ENCODE data around the gene CHMP2A.

The CHMP2A gene

DNA sequence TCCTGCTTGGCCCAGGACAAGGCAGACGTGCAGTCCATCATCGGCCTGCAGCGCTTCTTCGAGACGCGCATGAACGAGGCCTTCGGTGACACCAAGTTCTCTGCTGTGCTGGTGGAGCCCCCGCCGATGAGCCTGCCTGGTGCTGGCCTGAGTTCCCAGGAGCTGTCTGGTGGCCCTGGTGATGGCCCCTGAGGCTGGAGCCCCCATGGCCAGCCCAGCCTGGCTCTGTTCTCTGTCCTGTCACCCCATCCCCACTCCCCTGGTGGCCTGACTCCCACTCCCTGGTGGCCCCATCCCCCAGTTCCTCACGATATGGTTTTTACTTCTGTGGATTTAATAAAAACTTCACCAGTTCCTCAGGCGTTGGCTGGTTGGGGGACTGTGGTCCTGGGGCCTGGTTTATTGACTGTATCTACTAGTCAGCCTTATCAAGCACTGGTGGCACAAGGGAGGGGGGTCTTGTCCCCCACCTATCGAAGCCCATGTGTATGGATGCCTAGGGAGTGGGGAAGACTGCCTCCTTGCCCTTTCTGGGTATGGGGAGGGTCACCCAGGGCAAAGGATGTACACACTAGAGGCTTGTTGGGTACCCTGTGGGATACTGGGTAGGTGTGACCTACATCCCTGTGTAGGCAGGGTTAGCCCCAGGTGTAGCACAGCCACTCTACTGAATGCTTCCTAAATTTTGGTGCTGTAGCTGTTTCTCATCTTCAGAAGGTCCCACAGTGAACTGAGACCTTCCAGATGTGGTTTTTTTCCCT is 4.4 kb downstream of the CHMP2A start:
- TF ChIP-seq, protein P1, sequence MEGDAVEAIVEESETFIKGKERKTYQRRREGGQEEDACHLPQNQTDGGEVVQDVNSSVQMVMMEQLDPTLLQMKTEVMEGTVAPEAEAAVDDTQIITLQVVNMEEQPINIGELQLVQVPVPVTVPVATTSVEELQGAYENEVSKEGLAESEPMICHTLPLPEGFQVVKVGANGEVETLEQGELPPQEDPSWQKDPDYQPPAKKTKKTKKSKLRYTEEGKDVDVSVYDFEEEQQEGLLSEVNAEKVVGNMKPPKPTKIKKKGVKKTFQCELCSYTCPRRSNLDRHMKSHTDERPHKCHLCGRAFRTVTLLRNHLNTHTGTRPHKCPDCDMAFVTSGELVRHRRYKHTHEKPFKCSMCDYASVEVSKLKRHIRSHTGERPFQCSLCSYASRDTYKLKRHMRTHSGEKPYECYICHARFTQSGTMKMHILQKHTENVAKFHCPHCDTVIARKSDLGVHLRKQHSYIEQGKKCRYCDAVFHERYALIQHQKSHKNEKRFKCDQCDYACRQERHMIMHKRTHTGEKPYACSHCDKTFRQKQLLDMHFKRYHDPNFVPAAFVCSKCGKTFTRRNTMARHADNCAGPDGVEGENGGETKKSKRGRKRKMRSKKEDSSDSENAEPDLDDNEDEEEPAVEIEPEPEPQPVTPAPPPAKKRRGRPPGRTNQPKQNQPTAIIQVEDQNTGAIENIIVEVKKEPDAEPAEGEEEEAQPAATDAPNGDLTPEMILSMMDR (conservative IDR thresholded peaks at IDR 0.05) = no peak
- no peak overlapping the region for H3K27ac ChIP-seq

DNA sequence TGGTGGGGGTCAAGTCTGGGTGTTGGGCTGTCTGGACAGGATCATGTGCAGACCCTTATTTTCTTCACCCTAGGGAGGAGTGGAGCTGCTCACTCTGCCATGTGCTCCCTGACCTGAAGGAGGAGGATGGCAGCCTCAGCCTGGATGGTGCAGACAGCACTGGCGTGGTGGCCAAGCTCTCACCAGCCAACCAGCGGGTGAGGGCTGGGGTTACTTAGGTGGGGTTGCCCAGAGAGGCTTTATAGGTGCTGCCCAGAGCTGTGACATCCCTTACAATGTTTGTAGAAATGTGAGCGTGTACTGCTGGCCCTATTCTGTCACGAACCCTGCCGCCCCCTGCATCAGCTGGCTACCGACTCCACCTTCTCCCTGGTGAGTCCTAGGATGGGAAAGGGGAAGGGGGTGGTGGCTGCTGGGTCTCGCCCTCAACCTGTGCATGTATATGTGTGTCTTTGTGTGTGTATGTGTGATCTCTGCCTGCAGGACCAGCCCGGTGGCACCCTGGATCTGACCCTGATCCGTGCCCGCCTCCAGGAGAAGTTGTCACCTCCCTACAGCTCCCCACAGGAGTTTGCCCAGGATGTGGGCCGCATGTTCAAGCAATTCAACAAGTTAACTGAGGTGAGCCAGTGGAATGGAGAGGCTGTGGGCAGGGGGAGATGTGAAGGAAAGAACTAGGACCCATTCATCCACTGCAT is 5.1 kb downstream of the CHMP2A start:
- 0 out of 2 replicates have a peak overlapping the region, but pooled peaks have one; percentile 11 for H3K27ac ChIP-seq
- TF ChIP-seq, protein P1 (conservative IDR thresholded peaks at IDR 0.05) = no peak

DNA sequence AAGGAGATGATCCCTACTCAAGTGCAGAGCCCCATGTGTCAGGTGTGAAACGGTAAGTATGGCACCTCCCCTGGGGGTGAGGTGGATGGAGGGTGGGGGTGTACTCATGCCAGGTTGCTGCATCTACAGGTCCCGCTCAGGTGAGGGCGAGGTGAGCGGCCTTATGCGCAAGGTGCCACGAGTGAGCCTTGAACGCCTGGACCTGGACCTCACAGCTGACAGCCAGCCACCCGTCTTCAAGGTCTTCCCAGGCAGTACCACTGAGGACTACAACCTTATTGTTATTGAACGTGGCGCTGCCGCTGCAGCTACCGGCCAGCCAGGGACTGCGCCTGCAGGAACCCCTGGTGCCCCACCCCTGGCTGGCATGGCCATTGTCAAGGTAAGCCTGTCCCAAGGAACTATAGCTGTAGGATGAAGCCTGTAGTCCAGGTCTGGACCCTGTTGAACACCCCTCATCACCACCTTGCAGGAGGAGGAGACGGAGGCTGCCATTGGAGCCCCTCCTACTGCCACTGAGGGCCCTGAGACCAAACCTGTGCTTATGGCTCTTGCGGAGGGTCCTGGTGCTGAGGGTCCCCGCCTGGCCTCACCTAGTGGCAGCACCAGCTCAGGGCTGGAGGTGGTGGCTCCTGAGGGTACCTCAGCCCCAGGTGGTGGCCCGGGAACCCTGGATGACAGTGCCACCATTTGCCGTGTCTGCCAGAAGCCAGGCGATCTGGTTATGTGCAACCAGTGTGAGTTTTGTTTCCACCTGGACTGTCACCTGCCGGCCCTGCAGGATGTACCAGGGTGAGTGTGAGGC is 5.8 kb downstream of the CHMP2A start:
- H3K27ac ChIP-seq = 0 out of 2 replicates have a peak overlapping the region, but pooled peaks have one; percentile 11
- TF ChIP-seq, protein P1 (conservative IDR thresholded peaks at IDR 0.05) = no peak

DNA sequence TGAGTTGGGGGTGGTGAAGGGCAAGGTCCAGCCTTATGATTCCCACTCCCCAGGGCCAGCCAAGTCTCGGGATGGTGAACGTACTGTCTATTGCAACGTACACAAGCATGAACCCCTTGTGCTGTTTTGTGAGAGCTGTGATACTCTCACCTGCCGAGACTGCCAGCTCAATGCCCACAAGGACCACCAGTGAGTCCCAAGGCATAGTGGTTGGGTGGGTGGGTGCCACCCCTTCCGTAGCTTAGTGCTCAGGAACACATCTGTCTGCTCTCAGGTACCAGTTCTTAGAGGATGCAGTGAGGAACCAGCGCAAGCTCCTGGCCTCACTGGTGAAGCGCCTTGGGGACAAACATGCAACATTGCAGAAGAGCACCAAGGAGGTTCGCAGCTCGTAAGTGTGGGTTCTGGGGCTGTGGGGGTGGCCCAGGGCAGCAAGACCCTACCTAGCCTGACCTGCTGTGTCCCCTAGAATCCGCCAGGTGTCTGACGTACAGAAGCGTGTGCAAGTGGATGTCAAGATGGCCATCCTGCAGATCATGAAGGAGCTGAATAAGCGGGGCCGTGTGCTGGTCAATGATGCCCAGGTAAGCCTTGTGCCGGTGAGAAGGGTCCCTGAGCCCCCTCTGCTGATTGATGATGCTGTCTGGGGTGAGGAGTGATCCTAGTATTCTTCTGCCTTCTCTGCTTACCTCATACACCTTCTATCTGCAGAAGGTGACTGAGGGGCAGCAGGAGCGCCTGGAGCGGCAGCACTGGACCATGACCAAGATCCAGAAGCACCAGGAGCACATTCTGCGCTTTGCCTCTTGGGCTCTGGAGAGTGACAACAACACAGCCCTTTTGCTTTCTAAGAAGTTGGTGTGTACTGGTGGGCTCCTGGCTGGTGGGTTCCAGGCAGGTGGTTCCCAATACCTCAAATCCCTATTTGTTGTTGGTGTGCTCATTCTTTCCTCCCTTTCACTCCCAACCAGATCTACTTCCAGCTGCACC is 7.3 kb downstream of the CHMP2A start:
- H3K27ac ChIP-seq = peak overlapping the region; percentile 95; the same call in 1 of the 2 replicates
- TF ChIP-seq, protein P1 (conservative IDR thresholded peaks at IDR 0.05) = no peak

DNA sequence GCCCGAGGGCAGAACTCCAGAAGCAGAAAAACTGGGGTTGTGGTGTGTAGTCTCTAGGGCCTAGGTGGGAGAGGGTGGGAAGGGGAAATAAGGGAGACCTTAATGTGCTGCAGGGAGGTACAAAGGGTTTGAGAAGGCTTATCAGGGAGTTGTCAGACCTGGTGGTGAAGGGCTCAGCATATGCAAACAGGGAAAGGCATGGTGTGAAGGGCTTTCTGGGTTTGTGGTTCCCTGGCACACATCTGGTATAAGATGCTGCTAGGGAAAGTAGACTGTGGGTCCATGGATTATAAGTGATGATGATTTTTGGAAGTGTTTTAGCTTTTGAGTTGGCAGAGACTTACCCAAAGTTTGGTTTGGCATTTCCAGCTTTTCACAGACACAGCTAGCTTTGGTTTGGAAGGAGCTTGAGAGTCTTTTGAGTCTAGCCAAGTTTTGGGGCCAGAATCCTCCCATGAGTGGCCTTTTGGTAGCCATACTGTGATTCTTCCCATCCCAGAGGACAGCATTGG is 8.8 kb downstream of the CHMP2A start:
- H3K27ac ChIP-seq = peak overlapping the region; percentile 95; the same call in 1 of the 2 replicates
- TF ChIP-seq, protein P1 (conservative IDR thresholded peaks at IDR 0.05) = no peak

DNA sequence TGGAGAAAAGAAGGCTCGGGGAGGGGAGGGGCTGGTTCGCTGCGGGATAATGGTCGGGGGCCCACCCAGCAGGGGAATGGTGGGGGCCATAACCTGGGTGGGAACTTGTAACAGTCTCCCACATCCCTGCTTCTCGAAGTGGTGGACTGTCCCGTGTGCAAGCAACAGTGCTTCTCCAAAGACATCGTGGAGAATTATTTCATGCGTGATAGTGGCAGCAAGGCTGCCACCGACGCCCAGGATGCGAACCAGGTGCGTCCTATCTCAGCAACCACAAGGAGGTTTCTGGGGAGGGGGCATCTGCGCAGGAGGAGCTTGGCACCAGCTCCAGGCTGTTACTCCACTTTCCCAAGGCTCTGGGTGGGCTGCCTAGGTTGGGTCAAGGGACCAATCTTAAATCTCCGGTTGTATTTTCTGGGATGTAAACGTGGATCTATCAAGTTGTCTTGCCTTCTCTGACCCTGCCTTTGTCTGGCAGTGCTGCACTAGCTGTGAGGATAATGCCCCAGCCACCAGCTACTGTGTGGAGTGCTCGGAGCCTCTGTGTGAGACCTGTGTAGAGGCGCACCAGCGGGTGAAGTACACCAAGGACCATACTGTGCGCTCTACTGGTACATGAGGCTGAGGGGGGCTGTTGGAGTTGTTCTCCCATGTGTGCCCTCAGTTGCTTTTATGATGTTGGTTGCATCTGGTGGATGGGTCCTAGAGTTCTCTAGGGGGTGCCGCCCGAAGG is 9.5 kb downstream of the CHMP2A start:
- TF ChIP-seq, protein P1 (conservative IDR thresholded peaks at IDR 0.05) = no peak
- peak overlapping the region; percentile 95 for H3K27ac ChIP-seq

All from VCaP (cell line).